Adrenal gland (tissue), 5 donors: Measurements from ENCODE around the gene MYOM3.

Source experiments
- CTCF ChIP-seq, 6 experiments: fragments of 450-650 bp in 4 of 6; fragments of 200-600 bp in 2 of 6; sonication (generic) in 1 of 6; IDR thresholded peaks; 1 replicate in 5 of 6; 2 replicates in 1 of 6; pipeline versions ENCODE4 v1.5.1 to v1.8.0; 2016 to 2021; ENCODE audit warnings: antibody characterized with exemption in 6 of 6, mild to moderate bottlenecking in 2 of 6, moderate library complexity in 1 of 6
- POLR2A ChIP-seq, 2 donors: fragments of 450-650 bp; IDR thresholded peaks; one replicate each; pipeline ENCODE4 v1.6.1; 2017; ENCODE audit warnings: antibody characterized with exemption in 2 of 2, mild to moderate bottlenecking in 2 of 2, moderate library complexity in 1 of 2
- donor health status: DM: no; HTN: no; CAD: no.

- TF ChIP-seq POLR2A (IDR thresholded peaks at IDR 0.05): no peak
- TF ChIP-seq CTCF (IDR thresholded peaks at IDR 0.05): no peak
Observed at GRCh38 chr1:24105368-24106160, 6.4 kb downstream of the MYOM3 start.
